ENCODE data around the gene NRGN. TPM values are rescaled to one million over a fixed set of nuclear protein-coding genes. Genes with fewer than 3 reads are reported as not detected.

NRGN gene
- total and polyA plus RNA-seq, 10 of the 15 experiments (the other 5 are each of a cell fraction or from before 2014, with no cell fraction given): 0.36 to 3.2 (median 1.1) TPM; not detected in 2

- Histone ChIP-seq H4K20me1 (ENCODE audit: control insufficient read depth, insufficient read depth) (no peaks in the 10 kb centered on the region), H2AFZ (ENCODE audit: control insufficient read depth, low read depth, low read length) (no peak overlapping the region; the same call in 1 of the 2 replicates), H3K9me3 (replicated peaks; ENCODE audit: control insufficient read depth, insufficient read depth, low read length) (no peaks in the 10 kb centered on the region), H3K27me3 (replicated peaks in 1 of 2; ENCODE audit: control insufficient read depth in 2 of 2, insufficient read depth in 2 of 2, low read length in 1 of 2) (no peaks in the 10 kb centered on the region; a peak in 2 of 4 replicates), H3K36me3 (ENCODE audit: control insufficient read depth in 2 of 2, insufficient read depth in 2 of 2, low read length in 1 of 2) (no peaks in the 10 kb centered on the region), H3K27ac (ENCODE audit: control insufficient read depth, insufficient read depth) (no peak overlapping the region), H3K4me1 (ENCODE audit: control insufficient read depth, insufficient read depth, low read length) (peaks cover 7% of the 10 kb centered on the region), H3K79me2 (ENCODE audit: control insufficient read depth, insufficient read depth, low read length) (no peaks in the 10 kb centered on the region), H3K9ac (ENCODE audit: control insufficient read depth, insufficient read depth, low read length) (no peak overlapping the region), H3K4me2 (ENCODE audit: control insufficient read depth, insufficient read depth) (no peak overlapping the region), H3K4me3 (no peak overlapping the region)
- POLR2A ChIA-PET: interaction anchor here (0.6 to 1.3 kb wide), 3 partner anchors 8 to 21 kb away, joined by 3 to 5 read pairs (median 4); no protein-coding TSS in a partner anchor
- RAD21 ChIA-PET (ENCODE audit: unreplicated experiment): interaction anchor here (1.3 to 2.0 kb wide), 7 partner anchors 8 to 68 kb away, joined by 3 to 7 read pairs (median 4); no protein-coding TSS in a partner anchor
- DNase-seq (ENCODE audit: low read depth, low spot score) (no peak), ATAC-seq (peak; percentile 24), FAIRE-seq (no peak)
- no TSS peak for BruUV-seq (replicated peaks)
- CTCF ChIA-PET: interaction anchor here (1.7 to 4.1 kb wide), 7 partner anchors 9 to 67 kb away, joined by 5 to 36 read pairs (median 9); partner anchors contain the start of genes ESAM and NRGN
- SMC1A ChIA-PET (ENCODE audit: uncharacterized antibody, unreplicated experiment): interaction anchor here (0.8 to 2.6 kb wide), 10 partner anchors 12 to 100 kb away, joined by 3 to 16 read pairs (median 4); partner anchors contain the start of genes SIAE and SPA17
- intact Hi-C loops (cut with micrococcal nuclease; ENCODE audit: unreplicated experiment): no loop called here
- in situ Hi-C loops (cut with MboI): no loop called here
- WGBS (ENCODE audit: insufficient coverage, insufficient replicate concordance, low lambda C conversion rate, missing lambda C conversion rate): 13% methylated on average over 6 of the region's 6 CpGs
- TF ChIP-seq IKZF1 (conservative IDR thresholded peaks at IDR 0.05): 0 out of 2 replicates have a peak, but pooled peaks have one; percentile 6
- TF ChIP-seq ZBTB40 (IDR thresholded peaks at IDR 0.05; ENCODE audit: borderline replicate concordance): no peak
Measured at GRCh38 chr11:124725719-124726105, 14.0 kb upstream of the NRGN start.

All from GM12878 (cell line).